ENCODE results near the gene L3MBTL3. TPM values are rescaled to one million over a fixed set of nuclear protein-coding genes. Genes with fewer than 3 reads are reported as not detected.
A peak's percentile ranks its signal among the peaks of the same experiment; 100 is the strongest.

Gene L3MBTL3
- total RNA-seq, 2 donors from 2014 or later: 23.7 to 39.7 TPM

GRCh38 chr6:130029163-130029562, 10.8 kb downstream of the L3MBTL3 start:
- Histone ChIP-seq H3K4me1 (ENCODE audit: control insufficient read depth, insufficient read depth, low read length) (peaks cover 3% of the 10 kb centered on the region), H3K9me3 (ENCODE audit: control insufficient read depth, low read length) (no peaks in the 10 kb centered on the region), H3K36me3 (ENCODE audit: control insufficient read depth, insufficient read depth, low read length) (peaks cover 3% of the 10 kb centered on the region), H3K27me3 (ENCODE audit: control insufficient read depth, insufficient read depth, low read length, poor library complexity, severe bottlenecking) (no peaks in the 10 kb centered on the region), H3K4me3 (ENCODE audit: low read length) (no peak overlapping the region), H3K27ac (ENCODE audit: low read depth, low read length) (no peak overlapping the region), H3K9ac (ENCODE audit: extremely low read depth, low read length, poor library complexity, severe bottlenecking) (no peak overlapping the region)
- DNase-seq: no peak
- no peaks in the 10 kb centered on the region for H3K27me3 Mint-ChIP-seq (ENCODE audit: insufficient read depth)
- TF ChIP-seq CTCF (conservative IDR thresholded peaks at IDR 0.05): no peak
- H3K4me1 Mint-ChIP-seq: peaks cover 4% of the 10 kb centered on the region
- H3K36me3 Mint-ChIP-seq (ENCODE audit: low read depth): peaks cover 38% of the 10 kb centered on the region
- WGBS, 2 experiments (ENCODE audit: insufficient coverage in 1 of 2, insufficient read length in 1 of 2): 91 to 95% methylated on average over 6 of the region's 6 CpGs
- H3K9me3 Mint-ChIP-seq: no peaks in the 10 kb centered on the region
- H3K27ac Mint-ChIP-seq: no peak overlapping the region
- no peak overlapping the region for H3K4me3 Mint-ChIP-seq

- no peaks in the 10 kb centered on the region for H3K9me3 Mint-ChIP-seq
- H3K27me3 Mint-ChIP-seq (ENCODE audit: insufficient read depth): no peaks in the 10 kb centered on the region
- no peak overlapping the region for H3K27ac ChIP-seq (ENCODE audit: low read depth, low read length)
- H3K9ac ChIP-seq (ENCODE audit: extremely low read depth, low read length, poor library complexity, severe bottlenecking): no peak overlapping the region
- no peak overlapping the region for H3K4me3 Mint-ChIP-seq
- H3K4me1 Mint-ChIP-seq: peaks cover 13% of the 10 kb centered on the region
- no peak for TF ChIP-seq CTCF (conservative IDR thresholded peaks at IDR 0.05)
- H3K9me3 ChIP-seq (ENCODE audit: control insufficient read depth, low read length): no peaks in the 10 kb centered on the region
- no peak for DNase-seq
- no peaks in the 10 kb centered on the region for H3K27me3 ChIP-seq (ENCODE audit: control insufficient read depth, insufficient read depth, low read length, poor library complexity, severe bottlenecking)
- peaks cover 3% of the 10 kb centered on the region for H3K4me1 ChIP-seq (ENCODE audit: control insufficient read depth, insufficient read depth, low read length)
- H3K36me3 Mint-ChIP-seq (ENCODE audit: low read depth): peaks cover 28% of the 10 kb centered on the region
- whole genome bisulfite sequencing, 2 experiments (ENCODE audit: insufficient coverage in 1 of 2, insufficient read length in 1 of 2): 91 to 95% methylated on average over 9 of the region's 9 CpGs
- no peak overlapping the region for H3K4me3 ChIP-seq (ENCODE audit: low read length)
- no peaks in the 10 kb centered on the region for H3K36me3 ChIP-seq (ENCODE audit: control insufficient read depth, insufficient read depth, low read length)
- no peak overlapping the region for H3K27ac Mint-ChIP-seq
Measured at GRCh38 chr6:130032758-130033340, 14.5 kb downstream of the L3MBTL3 start.

GRCh38 chr6:130033949-130034348, 15.6 kb downstream of the L3MBTL3 start:
- Histone ChIP-seq H3K4me3 (ENCODE audit: low read length) (no peak overlapping the region), H3K27ac (ENCODE audit: low read depth, low read length) (no peak overlapping the region), H3K4me1 (ENCODE audit: control insufficient read depth, insufficient read depth, low read length) (peaks cover 3% of the 10 kb centered on the region), H3K9me3 (ENCODE audit: control insufficient read depth, low read length) (no peaks in the 10 kb centered on the region), H3K36me3 (ENCODE audit: control insufficient read depth, insufficient read depth, low read length) (no peaks in the 10 kb centered on the region), H3K9ac (ENCODE audit: extremely low read depth, low read length, poor library complexity, severe bottlenecking) (no peak overlapping the region), H3K27me3 (ENCODE audit: control insufficient read depth, insufficient read depth, low read length, poor library complexity, severe bottlenecking) (no peaks in the 10 kb centered on the region)
- 91 to 95% methylated on average over 3 to 5 of the region's 5 CpGs for WGBS, 2 experiments (ENCODE audit: insufficient coverage in 1 of 2, insufficient read length in 1 of 2)
- Mint-ChIP-seq H3K4me1 (peaks cover 13% of the 10 kb centered on the region), H3K4me3 (no peak overlapping the region), H3K27ac (peak overlapping the region; percentile 81), H3K27me3 (ENCODE audit: insufficient read depth) (no peaks in the 10 kb centered on the region), H3K9me3 (no peaks in the 10 kb centered on the region), H3K36me3 (ENCODE audit: low read depth) (peaks cover 24% of the 10 kb centered on the region)
- TF ChIP-seq CTCF (conservative IDR thresholded peaks at IDR 0.05): no peak
- DNase-seq: no peak

Measured in endodermal cell (in vitro differentiated cells).